DND-41 (cell line): ENCODE measurements around the gene ZNF451.

Source experiments
- EZH2 ChIP-seq: IDR thresholded peaks from 3 replicates; pipeline ENCODE4 v1.6.1; 2012; ENCODE audit warnings: borderline replicate concordance, low read depth, mild to moderate bottlenecking, moderate library complexity, low read length, inconsistent platforms; ENCODE audit not compliant: severe bottlenecking
- TF ChIP-seq, protein P1 (sequence below): IDR thresholded peaks from 2 replicates; pipeline ENCODE4 v1.5.1; 2012; ENCODE audit warnings: borderline replicate concordance, low read length, moderate library complexity, mild to moderate bottlenecking; ENCODE audit not compliant: poor library complexity, severe bottlenecking; ENCODE audit errors: extremely low read depth

DNA sequence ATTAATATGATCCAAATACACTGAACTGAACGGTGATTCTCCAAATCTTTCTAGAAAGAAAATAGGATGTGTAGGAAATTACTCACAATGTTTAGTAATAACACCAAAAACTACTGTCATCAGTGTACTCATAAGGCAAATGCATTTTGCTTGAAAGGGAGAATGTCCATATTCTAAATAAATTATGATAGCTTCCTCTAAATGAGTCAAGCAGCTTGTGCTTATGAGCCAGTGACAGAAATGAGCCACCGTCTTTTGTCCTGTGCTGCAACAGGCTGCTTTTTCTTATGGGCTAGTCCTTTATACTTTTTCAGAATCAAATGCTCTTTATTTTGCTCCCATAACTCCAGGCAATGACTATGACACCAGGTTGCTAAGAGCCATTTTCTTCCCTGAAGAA, 4.5 kb upstream of the ZNF451 start:
- TF ChIP-seq, protein P1, sequence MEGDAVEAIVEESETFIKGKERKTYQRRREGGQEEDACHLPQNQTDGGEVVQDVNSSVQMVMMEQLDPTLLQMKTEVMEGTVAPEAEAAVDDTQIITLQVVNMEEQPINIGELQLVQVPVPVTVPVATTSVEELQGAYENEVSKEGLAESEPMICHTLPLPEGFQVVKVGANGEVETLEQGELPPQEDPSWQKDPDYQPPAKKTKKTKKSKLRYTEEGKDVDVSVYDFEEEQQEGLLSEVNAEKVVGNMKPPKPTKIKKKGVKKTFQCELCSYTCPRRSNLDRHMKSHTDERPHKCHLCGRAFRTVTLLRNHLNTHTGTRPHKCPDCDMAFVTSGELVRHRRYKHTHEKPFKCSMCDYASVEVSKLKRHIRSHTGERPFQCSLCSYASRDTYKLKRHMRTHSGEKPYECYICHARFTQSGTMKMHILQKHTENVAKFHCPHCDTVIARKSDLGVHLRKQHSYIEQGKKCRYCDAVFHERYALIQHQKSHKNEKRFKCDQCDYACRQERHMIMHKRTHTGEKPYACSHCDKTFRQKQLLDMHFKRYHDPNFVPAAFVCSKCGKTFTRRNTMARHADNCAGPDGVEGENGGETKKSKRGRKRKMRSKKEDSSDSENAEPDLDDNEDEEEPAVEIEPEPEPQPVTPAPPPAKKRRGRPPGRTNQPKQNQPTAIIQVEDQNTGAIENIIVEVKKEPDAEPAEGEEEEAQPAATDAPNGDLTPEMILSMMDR: no peak
- TF ChIP-seq EZH2: no peak
